ENCODE data around the gene NAIF1. TPM values are rescaled to one million over a fixed set of nuclear protein-coding genes. Genes with fewer than 3 reads are reported as not detected.

NAIF1 gene
- 11.8 TPM for total RNA-seq
- long read RNA-seq, transcript NAIF1-201 (2 exons, 3,399 nt): major isoform, 7 of 12 reads
- long read RNA-seq, partial matches to known transcripts: 0 of 12 reads
- long read RNA-seq, other reads (novel, unspliced or antisense): 5 of 12 reads

DNA sequence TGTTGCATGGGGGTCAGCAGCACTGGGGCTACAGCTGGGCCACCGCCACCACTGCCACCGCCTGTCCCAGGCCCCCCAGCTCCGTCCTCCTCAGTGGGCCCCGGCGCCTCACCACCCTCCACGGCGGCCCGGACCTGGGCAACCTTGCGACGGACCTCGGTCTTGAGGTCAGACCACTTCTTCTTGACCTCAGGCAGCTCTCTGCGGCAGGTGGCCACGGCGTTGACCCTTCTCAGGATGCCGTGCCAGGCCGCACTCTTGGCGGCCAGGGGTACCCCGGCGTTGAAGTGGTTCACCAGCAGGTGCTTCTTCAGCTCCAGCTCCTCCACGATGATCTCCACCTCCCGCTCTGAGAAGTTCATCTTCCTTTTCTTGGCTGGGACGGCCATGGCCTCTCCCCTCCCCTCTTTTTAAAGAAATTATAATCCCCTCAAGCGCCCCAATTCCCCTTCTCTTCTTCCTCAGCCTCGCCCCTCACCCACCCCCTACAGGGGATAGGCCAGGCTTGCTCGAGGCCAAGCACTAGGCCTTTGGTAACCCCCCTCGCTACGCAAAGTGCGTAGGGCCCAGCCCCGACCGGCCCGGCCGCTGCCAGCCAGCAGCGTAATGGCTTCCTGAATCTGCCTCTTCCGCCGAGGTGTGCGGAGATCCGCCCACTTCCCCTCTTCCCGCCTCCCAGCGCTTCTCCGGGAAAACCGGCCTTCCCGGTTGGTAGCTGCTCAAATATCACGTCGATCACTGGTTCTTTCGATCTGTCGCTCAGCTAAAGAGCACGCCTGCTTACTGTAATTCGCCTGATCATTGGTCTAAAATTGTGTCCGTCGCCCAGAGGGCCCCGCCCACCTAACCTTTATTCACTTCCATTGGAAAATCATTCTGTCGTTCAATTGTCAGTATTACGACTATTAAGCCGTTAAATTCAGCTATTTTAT lies at the start of gene NAIF1:
NAIF1 (minus strand) TSS at position 608 of the 932 bp plus-strand sequence; CDS start at position 389, 219 bp downstream.
- peak; percentile 83 for ATAC-seq
- TF ChIP-seq, protein P1, sequence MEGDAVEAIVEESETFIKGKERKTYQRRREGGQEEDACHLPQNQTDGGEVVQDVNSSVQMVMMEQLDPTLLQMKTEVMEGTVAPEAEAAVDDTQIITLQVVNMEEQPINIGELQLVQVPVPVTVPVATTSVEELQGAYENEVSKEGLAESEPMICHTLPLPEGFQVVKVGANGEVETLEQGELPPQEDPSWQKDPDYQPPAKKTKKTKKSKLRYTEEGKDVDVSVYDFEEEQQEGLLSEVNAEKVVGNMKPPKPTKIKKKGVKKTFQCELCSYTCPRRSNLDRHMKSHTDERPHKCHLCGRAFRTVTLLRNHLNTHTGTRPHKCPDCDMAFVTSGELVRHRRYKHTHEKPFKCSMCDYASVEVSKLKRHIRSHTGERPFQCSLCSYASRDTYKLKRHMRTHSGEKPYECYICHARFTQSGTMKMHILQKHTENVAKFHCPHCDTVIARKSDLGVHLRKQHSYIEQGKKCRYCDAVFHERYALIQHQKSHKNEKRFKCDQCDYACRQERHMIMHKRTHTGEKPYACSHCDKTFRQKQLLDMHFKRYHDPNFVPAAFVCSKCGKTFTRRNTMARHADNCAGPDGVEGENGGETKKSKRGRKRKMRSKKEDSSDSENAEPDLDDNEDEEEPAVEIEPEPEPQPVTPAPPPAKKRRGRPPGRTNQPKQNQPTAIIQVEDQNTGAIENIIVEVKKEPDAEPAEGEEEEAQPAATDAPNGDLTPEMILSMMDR (IDR thresholded peaks at IDR 0.05): no peak
- peaks cover 49% of the 10 kb centered on the region for H3K4me1 ChIP-seq
- peak; percentile 97 for DNase-seq
- H3K27ac ChIP-seq: peak within 1 kb of the TSS; percentile 99
- H3K36me3 ChIP-seq: no peaks in the 10 kb centered on the region
- peak within 1 kb of the TSS; percentile 97 for H3K4me3 ChIP-seq
- no peaks in the 10 kb centered on the region for H3K27me3 ChIP-seq
- no peaks in the 10 kb centered on the region for H3K9me3 ChIP-seq
- intact Hi-C loops (cut with DNase I): no loop called here

DNA sequence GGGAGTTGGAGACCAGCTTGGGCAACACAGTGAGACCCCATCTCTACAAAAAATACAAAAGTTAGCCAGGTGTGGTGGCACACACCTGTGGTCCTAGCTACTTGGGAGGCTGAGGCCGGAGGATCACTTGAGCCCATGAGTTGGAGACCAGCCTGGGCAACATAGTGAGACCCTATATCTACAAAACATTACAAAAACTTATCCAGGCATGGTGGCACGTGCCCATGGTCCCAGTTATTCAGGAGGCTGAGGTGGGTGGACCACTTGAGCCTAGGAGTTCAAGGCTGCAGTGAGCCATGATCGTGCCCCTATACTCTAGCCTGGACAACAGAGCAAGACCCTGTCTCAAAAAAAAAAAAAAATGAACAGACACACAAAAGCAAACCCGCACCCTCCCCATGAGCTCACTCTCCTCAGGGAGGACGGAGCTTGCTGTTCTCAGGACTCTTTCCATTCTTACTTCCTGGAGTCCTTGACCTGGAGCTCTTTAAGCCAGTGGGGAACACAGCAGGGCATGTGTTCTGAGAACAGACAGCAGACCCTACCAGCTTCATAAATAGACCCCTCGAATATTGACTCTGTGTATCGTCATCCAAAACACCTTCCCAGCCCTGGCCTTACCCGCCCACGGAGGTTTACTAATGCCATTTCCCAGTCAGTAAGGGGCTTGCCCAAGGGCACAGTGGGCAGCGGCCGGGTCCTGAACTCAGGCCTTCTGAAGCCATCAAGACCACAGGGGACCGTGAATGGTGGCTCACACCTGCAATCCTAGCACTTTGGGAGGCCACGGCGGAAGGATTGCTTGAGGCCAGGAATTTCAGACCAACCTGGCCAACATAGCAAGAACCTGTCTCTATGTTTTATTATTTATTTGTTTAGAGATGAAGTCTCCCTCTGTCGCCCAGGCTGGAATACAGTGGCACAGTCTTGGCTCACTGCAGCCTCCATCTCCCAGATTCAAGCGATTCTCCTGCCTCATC lies 49.3 kb upstream of the NAIF1 start:
- intact Hi-C loops (cut with DNase I): loop anchor here (10.0 kb wide), 1 partner anchor 172 kb away; no protein-coding TSS in a partner anchor
- DNase-seq: peak; percentile 62
- ATAC-seq: no peak
- TF ChIP-seq, protein P1 (IDR thresholded peaks at IDR 0.05): no peak
- Histone ChIP-seq H3K27ac (no peak overlapping the region), H3K4me3 (no peak overlapping the region), H3K36me3 (peaks cover 10% of the 10 kb centered on the region), H3K4me1 (peaks cover 11% of the 10 kb centered on the region), H3K27me3 (no peaks in the 10 kb centered on the region), H3K9me3 (no peaks in the 10 kb centered on the region)

- ATAC-seq (peak; percentile 36), DNase-seq (peak; percentile 67)
- Histone ChIP-seq H3K36me3 (peaks cover 3% of the 10 kb centered on the region), H3K4me3 (no peak overlapping the region), H3K27me3 (no peaks in the 10 kb centered on the region), H3K4me1 (peaks cover 11% of the 10 kb centered on the region), H3K9me3 (no peaks in the 10 kb centered on the region), H3K27ac (no peak overlapping the region)
- intact Hi-C loops (cut with DNase I): loop anchor here (10.0 kb wide), 1 partner anchor 171 kb away; no protein-coding TSS in a partner anchor
- TF ChIP-seq, protein P1 (IDR thresholded peaks at IDR 0.05): no peak
Measured at GRCh38 chr9:128115187-128116103, 48.3 kb upstream of the NAIF1 start.

DNA sequence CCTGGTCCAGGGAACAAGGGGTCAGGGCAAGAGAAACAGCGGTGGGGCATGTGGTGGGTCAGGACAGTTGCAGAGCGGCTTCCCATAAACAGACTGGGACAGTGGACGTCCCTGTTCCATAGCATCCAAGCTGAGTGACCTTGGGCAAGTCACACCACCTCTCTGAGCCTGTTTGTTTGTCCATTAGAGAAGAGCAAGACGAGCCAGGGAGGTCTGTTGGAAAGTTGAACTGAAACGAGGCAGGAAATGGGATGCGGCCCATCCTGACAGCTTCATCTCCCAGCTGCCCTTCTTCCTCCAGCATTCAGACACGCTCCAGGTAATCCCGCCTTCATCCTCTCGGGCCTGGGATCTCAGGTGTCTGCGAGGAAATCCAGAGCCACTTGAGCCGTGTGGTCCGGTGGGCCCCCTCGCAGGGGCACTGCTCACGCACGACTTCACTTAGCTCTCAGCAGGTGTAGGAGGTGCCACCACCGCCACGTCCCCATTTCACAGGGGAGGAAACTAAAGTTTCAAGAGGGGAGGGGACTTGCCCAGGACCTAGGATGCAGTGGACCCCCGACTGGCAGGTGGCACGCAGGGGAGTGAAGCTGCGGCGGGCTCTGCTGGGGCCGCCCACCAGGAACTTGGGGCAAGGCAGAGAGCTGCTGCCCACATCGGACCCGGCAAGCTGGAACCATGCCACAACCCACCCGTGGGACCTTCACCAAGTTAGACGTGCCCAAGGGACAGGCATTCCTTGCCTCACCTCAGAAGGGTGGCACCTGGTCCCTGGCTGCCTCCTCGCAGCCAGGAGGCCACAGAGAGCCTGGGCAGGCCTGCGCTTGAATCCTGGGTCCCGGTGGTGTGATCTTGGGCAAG lies 47.4 kb upstream of the NAIF1 start:
- TF ChIP-seq, protein P1 (IDR thresholded peaks at IDR 0.05): no peak
- DNase-seq (peak; percentile 63), ATAC-seq (no peak)
- Histone ChIP-seq H3K9me3 (no peaks in the 10 kb centered on the region), H3K4me1 (peaks cover 11% of the 10 kb centered on the region), H3K36me3 (no peaks in the 10 kb centered on the region), H3K27me3 (no peaks in the 10 kb centered on the region), H3K4me3 (no peak overlapping the region), H3K27ac (no peak overlapping the region)
- intact Hi-C loops (cut with DNase I): loop anchor here (10.0 kb wide), 1 partner anchor 170 kb away; no protein-coding TSS in a partner anchor

Data from upper lobe of right lung (tissue), 1 donor.